22Rv1 (cell line): ENCODE data around the gene CHD6.

Source experiments
- ZFX ChIP-seq: fragments of 450-650 bp; IDR thresholded peaks from 2 replicates; pipeline ENCODE4 v1.6.1; 2017; ENCODE audit warnings: antibody characterized with exemption, borderline replicate concordance
- TF ChIP-seq, protein P1 (sequence below): fragments of 450-650 bp; IDR thresholded peaks from 2 replicates; pipeline ENCODE4 v1.5.1; 2017; ENCODE audit warnings: mild to moderate bottlenecking

DNA sequence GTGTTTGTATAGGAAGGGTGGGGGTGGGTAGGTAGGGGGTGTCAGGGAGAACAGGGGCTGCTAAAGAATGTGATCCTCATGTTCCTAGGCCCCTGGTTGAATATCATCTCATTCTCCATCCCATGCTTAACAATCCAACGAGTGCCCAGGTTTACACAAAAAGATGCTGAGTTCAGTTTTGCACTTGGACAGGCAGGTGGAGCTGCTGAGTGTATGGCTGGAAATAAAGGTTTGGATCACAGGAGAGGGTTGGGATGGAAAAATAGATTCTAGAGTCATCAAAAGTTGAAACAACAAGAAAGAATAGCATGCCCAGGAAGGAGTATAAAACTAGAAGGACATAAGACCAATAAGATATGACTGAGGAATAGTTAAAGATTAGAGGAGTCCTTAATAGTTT, 14.2 kb downstream of the CHD6 start:
- TF ChIP-seq ZFX: no peak
- TF ChIP-seq, protein P1, sequence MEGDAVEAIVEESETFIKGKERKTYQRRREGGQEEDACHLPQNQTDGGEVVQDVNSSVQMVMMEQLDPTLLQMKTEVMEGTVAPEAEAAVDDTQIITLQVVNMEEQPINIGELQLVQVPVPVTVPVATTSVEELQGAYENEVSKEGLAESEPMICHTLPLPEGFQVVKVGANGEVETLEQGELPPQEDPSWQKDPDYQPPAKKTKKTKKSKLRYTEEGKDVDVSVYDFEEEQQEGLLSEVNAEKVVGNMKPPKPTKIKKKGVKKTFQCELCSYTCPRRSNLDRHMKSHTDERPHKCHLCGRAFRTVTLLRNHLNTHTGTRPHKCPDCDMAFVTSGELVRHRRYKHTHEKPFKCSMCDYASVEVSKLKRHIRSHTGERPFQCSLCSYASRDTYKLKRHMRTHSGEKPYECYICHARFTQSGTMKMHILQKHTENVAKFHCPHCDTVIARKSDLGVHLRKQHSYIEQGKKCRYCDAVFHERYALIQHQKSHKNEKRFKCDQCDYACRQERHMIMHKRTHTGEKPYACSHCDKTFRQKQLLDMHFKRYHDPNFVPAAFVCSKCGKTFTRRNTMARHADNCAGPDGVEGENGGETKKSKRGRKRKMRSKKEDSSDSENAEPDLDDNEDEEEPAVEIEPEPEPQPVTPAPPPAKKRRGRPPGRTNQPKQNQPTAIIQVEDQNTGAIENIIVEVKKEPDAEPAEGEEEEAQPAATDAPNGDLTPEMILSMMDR: no peak; the same call in 1 of the 2 replicates
